NT2/D1 (cell line): ENCODE data around the gene ADGRG2.

Experiments
- SUZ12 ChIP-seq: IDR thresholded peaks from 2 replicates; pipeline ENCODE4 v1.6.1; 2011; ENCODE audit not compliant: insufficient read length, insufficient read depth; ENCODE audit errors: extremely low read depth
- YY1 ChIP-seq: IDR thresholded peaks from 2 replicates; pipeline ENCODE4 v1.6.1; 2011; ENCODE audit not compliant: insufficient read length, insufficient read depth
- ZNF274 ChIP-seq: IDR thresholded peaks from 2 replicates; pipeline ENCODE4 v1.6.1; 2011; ENCODE audit warnings: mild to moderate bottlenecking, low read depth, low read length

GRCh38 chrX:18964901-18965300 is 157.4 kb downstream of the ADGRG2 start:
- TF ChIP-seq YY1 = no peak
- TF ChIP-seq ZNF274 = no peak
- TF ChIP-seq SUZ12 = no peak
